Uterus (tissue), 4 donors: ENCODE data around the gene DUSP9. TPM values are rescaled to one million over a fixed set of nuclear protein-coding genes. Genes with fewer than 3 reads are reported as not detected.

Experiments used
- DNase-seq, 2 donors: peaks; one replicate each; pipeline ENCODE4 v3.0.0-alpha.2; 2019 to 2020
- H3K27ac ChIP-seq, 2 donors: fragments of 200-600 bp; sonication (generic); 1 replicate in 1 of 2; 2 replicates in 1 of 2; pipeline ENCODE4 v1.5.1; 2016 to 2018
- H3K27me3 ChIP-seq, 2 donors: fragments of 200-600 bp; sonication (generic); one replicate each; pipeline ENCODE4 v1.5.1; 2018 to 2019; ENCODE audit warnings: control low read depth in 1 of 2
- H3K36me3 ChIP-seq, 2 donors: fragments of 200-600 bp; sonication (generic); one replicate each; pipeline ENCODE4 v1.5.1; 2019; ENCODE audit warnings: control low read depth in 1 of 2
- H3K4me1 ChIP-seq, 2 donors: fragments of 200-600 bp; sonication (generic); one replicate each; pipeline ENCODE4 v1.5.1; 2018 to 2019; ENCODE audit warnings: control low read depth in 1 of 2
- H3K4me3 ChIP-seq, 2 donors: fragments of 200-600 bp; sonication (generic); 1 replicate in 1 of 2; 2 replicates in 1 of 2; pipeline ENCODE4 v1.5.1; 2018 to 2019; ENCODE audit warnings: mild to moderate bottlenecking in 1 of 2
- H3K9me3 ChIP-seq, 2 donors: fragments of 200-600 bp; sonication (generic); one replicate each; pipeline ENCODE4 v1.5.1; 2019; ENCODE audit warnings: control low read depth in 1 of 2
- CTCF ChIP-seq, 4 experiments: fragments of 200-600 bp in 2 of 4; fragments of 450-650 bp in 2 of 4; sonication (generic) in 2 of 4; IDR thresholded peaks; one replicate each; pipeline ENCODE4 v1.5.1; 2016 to 2019; ENCODE audit warnings: antibody characterized with exemption in 4 of 4, mild to moderate bottlenecking in 2 of 4, moderate library complexity in 1 of 4
- POLR2A ChIP-seq, 2 donors: fragments of 450-650 bp; IDR thresholded peaks; one replicate each; pipeline ENCODE4 v1.6.1; 2016; ENCODE audit warnings: antibody characterized with exemption in 2 of 2, mild to moderate bottlenecking in 1 of 2, moderate library complexity in 1 of 2
- intact Hi-C: fragments of 100-400 bp; cut with DNase I; formaldehyde crosslinking; loops from one replicate; pipeline ENCODE4 v1.15.1; 2023; ENCODE audit warnings: low total_unique reads
- total RNA-seq, 4 donors: library from RNA; depleted of rRNA in 3 of 4; stranded (reverse); fragments of >200 nt in 3 of 4; gene quantifications; one replicate each; pipeline versions ENCODE4 v1.1.0 to v1.2.4, GENCODE V29; 2014 to 2023
- donor health status: DM: yes; HTN: yes; CAD: no.

Gene DUSP9
- total RNA-seq, 4 donors from 2014 or later: 0.21 TPM; not detected in 3

GRCh38 chrX:153634236-153634635 lies 12.8 kb upstream of the DUSP9 start:
- peak in 1 of 2 donors; percentile 4 for DNase-seq
- Histone ChIP-seq H3K4me3 (no peak overlapping the region), H3K4me1 (no peaks in the 10 kb centered on the region), H3K27ac (no peak overlapping the region), H3K36me3 (no peaks in the 10 kb centered on the region), H3K9me3 (no peaks in the 10 kb centered on the region), H3K27me3 (no peaks in the 10 kb centered on the region)
- intact Hi-C loops: no loop called here
- TF ChIP-seq CTCF (IDR thresholded peaks at IDR 0.05) (no peak), POLR2A (IDR thresholded peaks at IDR 0.05) (no peak)

- DNase-seq: peak in 1 of 2 donors; percentile 3
- Histone ChIP-seq H3K27me3 (no peaks in the 10 kb centered on the region), H3K9me3 (no peaks in the 10 kb centered on the region), H3K36me3 (no peaks in the 10 kb centered on the region), H3K27ac (no peak overlapping the region), H3K4me3 (no peak overlapping the region), H3K4me1 (no peaks in the 10 kb centered on the region)
- TF ChIP-seq CTCF (IDR thresholded peaks at IDR 0.05): no peak
- no peak for TF ChIP-seq POLR2A (IDR thresholded peaks at IDR 0.05)
- intact Hi-C loops: no loop called here
Measured at GRCh38 chrX:153634832-153635231, 12.2 kb upstream of the DUSP9 start.

GRCh38 chrX:153635388-153635787 lies 11.6 kb upstream of the DUSP9 start:
- TF ChIP-seq CTCF (IDR thresholded peaks at IDR 0.05): no peak
- TF ChIP-seq POLR2A (IDR thresholded peaks at IDR 0.05): no peak
- DNase-seq: peak in 1 of 2 donors; percentile 6
- Histone ChIP-seq H3K27ac (no peak overlapping the region), H3K36me3 (no peaks in the 10 kb centered on the region), H3K4me1 (no peaks in the 10 kb centered on the region), H3K9me3 (no peaks in the 10 kb centered on the region), H3K27me3 (no peaks in the 10 kb centered on the region), H3K4me3 (no peak overlapping the region)
- intact Hi-C loops: no loop called here

GRCh38 chrX:153635788-153636668 lies 11.0 kb upstream of the DUSP9 start:
- DNase-seq: peak in 1 of 2 donors; percentile 9
- Histone ChIP-seq H3K36me3 (no peaks in the 10 kb centered on the region), H3K9me3 (no peaks in the 10 kb centered on the region), H3K27me3 (no peaks in the 10 kb centered on the region), H3K27ac (no peak overlapping the region), H3K4me1 (no peaks in the 10 kb centered on the region), H3K4me3 (no peak overlapping the region)
- TF ChIP-seq POLR2A (IDR thresholded peaks at IDR 0.05) (no peak), CTCF (IDR thresholded peaks at IDR 0.05) (no peak)
- intact Hi-C loops: no loop called here

GRCh38 chrX:153636716-153637115 lies 10.3 kb upstream of the DUSP9 start:
- intact Hi-C loops: no loop called here

More at GRCh38 chrX:153636716-153637115, 10.3 kb upstream of the DUSP9 start:
- no peaks in the 10 kb centered on the region for H3K9me3 ChIP-seq
- DNase-seq: peak in 1 of 2 donors; percentile 6
- no peak for TF ChIP-seq CTCF (IDR thresholded peaks at IDR 0.05)
- no peak for TF ChIP-seq POLR2A (IDR thresholded peaks at IDR 0.05)
- H3K4me1 ChIP-seq: no peaks in the 10 kb centered on the region
- no peaks in the 10 kb centered on the region for H3K36me3 ChIP-seq
- no peaks in the 10 kb centered on the region for H3K27me3 ChIP-seq
- no peak overlapping the region for H3K4me3 ChIP-seq
- H3K27ac ChIP-seq: no peak overlapping the region
